ENCODE measurements around the gene CCL20.
"Not testable (repeated sequence)": the region's sequence is repeated elsewhere in the genome, so short reads cannot be mapped to it uniquely, and the experiment has no call there.

Gene CCL20

GRCh38 chr2:227813562-227814353, at the start of gene CCL20:
TSS of gene CCL20 (plus strand) at chr2:227813842. CDS start at chr2:227813912, 70 bp downstream.
- no peak for DNase-seq (ENCODE audit: low read depth)

- no peak for DNase-seq (ENCODE audit: low read depth)
Measured at GRCh38 chr2:227765788-227766372, 47.8 kb upstream of the CCL20 start.

- DNase-seq (ENCODE audit: low read depth), result peak; percentile 13
Measured at GRCh38 chr2:227766373-227766883, 47.2 kb upstream of the CCL20 start.

GRCh38 chr2:227767830-227768229, 45.8 kb upstream of the CCL20 start:
- DNase-seq (ENCODE audit: low read depth), result no peak

GRCh38 chr2:227772197-227772661, 41.4 kb upstream of the CCL20 start:
- no peak for DNase-seq (ENCODE audit: low read depth)

GRCh38 chr2:227772932-227773331, 40.7 kb upstream of the CCL20 start:
- no peak for DNase-seq (ENCODE audit: low read depth)

GRCh38 chr2:227774011-227774624, 39.5 kb upstream of the CCL20 start:
- no peak for DNase-seq (ENCODE audit: low read depth)

- no peak for DNase-seq (ENCODE audit: low read depth)
Measured at GRCh38 chr2:227774895-227775842, 38.5 kb upstream of the CCL20 start.

GRCh38 chr2:227780981-227781615, 32.5 kb upstream of the CCL20 start:
- no peak for DNase-seq (ENCODE audit: low read depth)

GRCh38 chr2:227781841-227782240, 31.8 kb upstream of the CCL20 start:
- no peak for DNase-seq (ENCODE audit: low read depth)

- DNase-seq (ENCODE audit: low read depth), result no peak
Measured at GRCh38 chr2:227782804-227783203, 30.8 kb upstream of the CCL20 start.

GRCh38 chr2:227783404-227784138, 30.1 kb upstream of the CCL20 start:
- no peak for DNase-seq (ENCODE audit: low read depth)

- DNase-seq (ENCODE audit: low read depth), result no peak
Measured at GRCh38 chr2:227785293-227785692, 28.3 kb upstream of the CCL20 start.

GRCh38 chr2:227788561-227789018, 25.1 kb upstream of the CCL20 start:
- DNase-seq (ENCODE audit: low read depth), result no peak

- DNase-seq (ENCODE audit: low read depth), result no peak
Measured at GRCh38 chr2:227789803-227790202, 23.8 kb upstream of the CCL20 start.

GRCh38 chr2:227793148-227793712, 20.4 kb upstream of the CCL20 start:
- no peak for DNase-seq (ENCODE audit: low read depth)

- no peak for DNase-seq (ENCODE audit: low read depth)
Measured at GRCh38 chr2:227796045-227796711, 17.5 kb upstream of the CCL20 start.

GRCh38 chr2:227796768-227797167, 16.9 kb upstream of the CCL20 start:
- DNase-seq (ENCODE audit: low read depth), result not testable (repeated sequence)

GRCh38 chr2:227799202-227799601, 14.4 kb upstream of the CCL20 start:
- no peak for DNase-seq (ENCODE audit: low read depth)
